ENCODE results near the gene FTL. TPM values are rescaled to one million over a fixed set of nuclear protein-coding genes. Genes with fewer than 3 reads are reported as not detected.

The FTL gene
- total RNA-seq, 1 donor from 2014 or later, result 888 TPM

GRCh38 chr19:48965806-48966540, 864 bp downstream of the FTL start:
- H3K27me3 Mint-ChIP-seq, result no peaks in the 10 kb centered on the region
- H3K27ac Mint-ChIP-seq, result peak overlapping the region; percentile 99
- peaks cover 72% of the 10 kb centered on the region for H3K4me1 Mint-ChIP-seq
- peak; percentile 79 for DNase-seq
- H3K4me3 Mint-ChIP-seq, result peak overlapping the region; percentile 99
- ChIA-PET POLR2A (interaction anchor here (0.6 to 8.1 kb wide), 18 partner anchors 8 to 347 kb away, joined by 3 to 179 read pairs (median 5); partner anchors contain the start of genes BAX, BCAT2, DHDH and GYS1), CTCF (interaction anchor here (0.5 to 2.2 kb wide), 4 partner anchors 123 to 581 kb away, joined by 3 to 8 read pairs (median 6); no protein-coding TSS in a partner anchor)
- peak; percentile 62 for ATAC-seq (ENCODE audit: low read depth)
- H3K9me3 Mint-ChIP-seq, result no peaks in the 10 kb centered on the region
- no peak for TF ChIP-seq CTCF (IDR thresholded peaks at IDR 0.05)
- peaks cover 55% of the 10 kb centered on the region for H3K36me3 Mint-ChIP-seq (ENCODE audit: low read depth)
- intact Hi-C loops (cut with micrococcal nuclease), result loop anchor here (1.0 to 5.0 kb wide), 7 partner anchors 10 to 625 kb away; partner anchors contain the start of genes BAX, DBP and PRR12

GRCh38 chr19:48966541-48967345, 1.6 kb downstream of the FTL start:
- H3K36me3 Mint-ChIP-seq (ENCODE audit: low read depth), result peaks cover 53% of the 10 kb centered on the region
- intact Hi-C loops (cut with micrococcal nuclease), result loop anchor here (5.0 kb wide), 1 partner anchor 109 kb away; no protein-coding TSS in a partner anchor
- peak overlapping the region; percentile 99 for H3K27ac Mint-ChIP-seq
- H3K9me3 Mint-ChIP-seq, result no peaks in the 10 kb centered on the region
- ATAC-seq (ENCODE audit: low read depth) (no peak), DNase-seq (no peak)
- no peaks in the 10 kb centered on the region for H3K27me3 Mint-ChIP-seq
- POLR2A ChIA-PET, result interaction anchor here (0.6 to 8.1 kb wide), 16 partner anchors 10 to 348 kb away, joined by 3 to 179 read pairs (median 5); partner anchors contain the start of genes BAX, GYS1, NUCB1 and PPP1R15A
- no peak for TF ChIP-seq CTCF (IDR thresholded peaks at IDR 0.05)
- CTCF ChIA-PET, result interaction anchor here (1.0 to 2.2 kb wide), 3 partner anchors 124 to 178 kb away, joined by 3 to 8 read pairs (median 7); no protein-coding TSS in a partner anchor
- peaks cover 71% of the 10 kb centered on the region for H3K4me1 Mint-ChIP-seq
- peak overlapping the region; percentile 99 for H3K4me3 Mint-ChIP-seq

- DNase-seq (no peak), ATAC-seq (ENCODE audit: low read depth) (no peak)
- CTCF ChIA-PET, result interaction anchor here (0.6 to 2.2 kb wide), 4 partner anchors 125 to 179 kb away, joined by 3 to 8 read pairs (median 5); no protein-coding TSS in a partner anchor
- no peak for TF ChIP-seq CTCF (IDR thresholded peaks at IDR 0.05)
- POLR2A ChIA-PET, result interaction anchor here (0.6 to 8.1 kb wide), 11 partner anchors 9 to 327 kb away, joined by 3 to 179 read pairs (median 5); partner anchors contain the start of genes BAX, GYS1, NUCB1 and PPP1R15A
- Mint-ChIP-seq H3K27me3 (no peaks in the 10 kb centered on the region), H3K4me1 (peaks cover 63% of the 10 kb centered on the region), H3K36me3 (ENCODE audit: low read depth) (peaks cover 51% of the 10 kb centered on the region), H3K9me3 (no peaks in the 10 kb centered on the region), H3K4me3 (peak overlapping the region; percentile 99), H3K27ac (peak overlapping the region; percentile 99)
- intact Hi-C loops (cut with micrococcal nuclease), result loop anchor here (5.0 kb wide), 1 partner anchor 110 kb away; no protein-coding TSS in a partner anchor
These were observed 2.5 kb downstream of the FTL start for GRCh38 chr19:48967346-48968178.

GRCh38 chr19:48968179-48968661, 3.1 kb downstream of the FTL start:
- Mint-ChIP-seq H3K27me3 (no peaks in the 10 kb centered on the region), H3K27ac (no peak overlapping the region), H3K4me3 (no peak overlapping the region), H3K36me3 (ENCODE audit: low read depth) (peaks cover 55% of the 10 kb centered on the region), H3K9me3 (no peaks in the 10 kb centered on the region), H3K4me1 (peaks cover 57% of the 10 kb centered on the region)
- ChIA-PET POLR2A (interaction anchor here (0.6 to 8.1 kb wide), 8 partner anchors 8 to 131 kb away, joined by 3 to 179 read pairs (median 10); partner anchors contain the start of genes BAX, GYS1, NUCB1 and PPP1R15A), CTCF (interaction anchor here (0.6 to 2.2 kb wide), 3 partner anchors 126 to 180 kb away, joined by 3 to 8 read pairs (median 3); no protein-coding TSS in a partner anchor)
- no peak for TF ChIP-seq CTCF (IDR thresholded peaks at IDR 0.05)
- ATAC-seq (ENCODE audit: low read depth) (no peak), DNase-seq (no peak)
- intact Hi-C loops (cut with micrococcal nuclease), result loop anchor here (5.0 kb wide), 1 partner anchor 111 kb away; no protein-coding TSS in a partner anchor

Data from activated B cell treated with CpG ODN at 0.5 μM for 24 hours (primary cell).